ENCODE measurements around the gene PNMA6F.

Gene PNMA6F

GRCh38 chrX:153317306-153317705 is 4.3 kb downstream of the PNMA6F start:
- Histone ChIP-seq H3K4me3 (ENCODE audit: low read depth, low read length, poor library complexity, severe bottlenecking) (no peak overlapping the region), H3K9ac (ENCODE audit: low read length) (no peak overlapping the region), H3K27ac (ENCODE audit: low read depth, low read length, poor library complexity, severe bottlenecking) (no peak overlapping the region), H3K4me1 (ENCODE audit: insufficient read depth, low read length, severe bottlenecking) (no peaks in the 10 kb centered on the region), H3K79me2 (ENCODE audit: insufficient read depth, low read length) (no peaks in the 10 kb centered on the region), H3K4me2 (ENCODE audit: low read length) (no peak overlapping the region), H3K27me3 (ENCODE audit: insufficient read depth, low read length) (no peaks in the 10 kb centered on the region), H2AFZ (ENCODE audit: low read length) (no peak overlapping the region), H3K9me3 (ENCODE audit: low read length) (no peaks in the 10 kb centered on the region), H3K9me2 (ENCODE audit: low read depth, low read length) (no peaks in the 10 kb centered on the region), H3F3A (ENCODE audit: insufficient read depth, low read length) (no peaks in the 10 kb centered on the region), H3K36me3 (ENCODE audit: insufficient read depth, low read length) (no peaks in the 10 kb centered on the region), H4K20me1 (ENCODE audit: insufficient read depth, low read length) (no peaks in the 10 kb centered on the region)
- TF ChIP-seq CTCF (IDR thresholded peaks at IDR 0.05; ENCODE audit: low read length), result no peak
- no peak for TF ChIP-seq EZH2 (IDR thresholded peaks at IDR 0.05; ENCODE audit: borderline replicate concordance, low read length)

DNA sequence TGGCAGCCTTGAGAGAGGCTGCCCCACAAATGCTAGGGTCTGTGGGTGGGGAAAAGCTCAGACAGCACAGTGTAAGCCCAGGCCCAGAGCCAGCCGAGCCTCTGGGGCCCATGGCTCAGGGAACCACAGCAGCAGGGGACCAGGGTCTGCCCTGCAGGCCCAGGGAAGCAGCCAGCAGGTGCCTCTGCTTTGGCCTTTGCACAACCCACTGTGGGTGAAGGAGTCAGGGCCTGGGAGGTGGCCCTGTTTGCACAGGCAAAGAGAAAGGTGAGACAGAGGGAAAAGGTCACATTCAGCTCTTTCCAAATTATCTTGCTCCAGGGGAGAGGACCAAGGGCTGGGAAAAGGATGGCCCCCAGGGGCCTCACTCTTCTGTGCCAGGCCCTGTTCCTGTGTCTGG is 8.7 kb downstream of the PNMA6F start:
- no peaks in the 10 kb centered on the region for H3K9me2 ChIP-seq (ENCODE audit: low read depth, low read length)
- no peaks in the 10 kb centered on the region for H3K4me1 ChIP-seq (ENCODE audit: insufficient read depth, low read length, severe bottlenecking)
- H2AFZ ChIP-seq (ENCODE audit: low read length), result no peak overlapping the region
- no peaks in the 10 kb centered on the region for H3K9me3 ChIP-seq (ENCODE audit: low read length)
- H3K4me2 ChIP-seq (ENCODE audit: low read length), result no peak overlapping the region
- no peaks in the 10 kb centered on the region for H4K20me1 ChIP-seq (ENCODE audit: insufficient read depth, low read length)
- no peak for TF ChIP-seq EZH2 (IDR thresholded peaks at IDR 0.05; ENCODE audit: borderline replicate concordance, low read length)
- no peak for TF ChIP-seq CTCF (IDR thresholded peaks at IDR 0.05; ENCODE audit: low read length)
- no peak overlapping the region for H3K27ac ChIP-seq (ENCODE audit: low read depth, low read length, poor library complexity, severe bottlenecking)
- no peak overlapping the region for H3K9ac ChIP-seq (ENCODE audit: low read length)
- H3K36me3 ChIP-seq (ENCODE audit: insufficient read depth, low read length), result no peaks in the 10 kb centered on the region
- no peaks in the 10 kb centered on the region for H3F3A ChIP-seq (ENCODE audit: insufficient read depth, low read length)
- H3K79me2 ChIP-seq (ENCODE audit: insufficient read depth, low read length), result no peaks in the 10 kb centered on the region
- no peak overlapping the region for H3K4me3 ChIP-seq (ENCODE audit: low read depth, low read length, poor library complexity, severe bottlenecking)
- no peaks in the 10 kb centered on the region for H3K27me3 ChIP-seq (ENCODE audit: insufficient read depth, low read length)

DNA sequence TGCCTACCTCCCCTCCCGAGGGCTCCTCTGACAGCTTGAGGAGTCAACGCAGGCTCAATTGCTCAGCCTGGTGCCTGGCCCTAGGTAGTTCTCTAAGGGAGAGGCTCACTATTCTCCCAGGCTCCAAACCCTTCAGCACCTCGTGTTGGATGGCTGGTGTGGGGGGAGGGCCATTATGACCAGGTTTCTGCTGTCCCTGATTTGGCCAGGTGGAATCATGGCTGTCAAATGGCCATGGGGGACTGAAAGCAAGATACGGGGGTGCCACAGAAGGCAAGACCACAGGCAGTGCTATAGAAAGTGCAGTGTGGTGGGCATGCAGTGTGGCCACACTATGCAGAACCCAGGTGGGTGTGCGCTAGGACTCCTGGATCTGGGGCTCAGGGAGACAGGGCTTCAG is 9.5 kb downstream of the PNMA6F start:
- Histone ChIP-seq H3K4me3 (ENCODE audit: low read depth, low read length, poor library complexity, severe bottlenecking) (no peak overlapping the region), H3K9me3 (ENCODE audit: low read length) (no peaks in the 10 kb centered on the region)
- TF ChIP-seq EZH2 (IDR thresholded peaks at IDR 0.05; ENCODE audit: borderline replicate concordance, low read length) (no peak), CTCF (IDR thresholded peaks at IDR 0.05; ENCODE audit: low read length) (no peak)

More for the DNA sequence above, 9.5 kb downstream of the PNMA6F start:
- H3K27me3 ChIP-seq (ENCODE audit: insufficient read depth, low read length), result no peaks in the 10 kb centered on the region
- H2AFZ ChIP-seq (ENCODE audit: low read length), result no peak overlapping the region
- H3K27ac ChIP-seq (ENCODE audit: low read depth, low read length, poor library complexity, severe bottlenecking), result no peak overlapping the region
- H3K9me2 ChIP-seq (ENCODE audit: low read depth, low read length), result no peaks in the 10 kb centered on the region
- H3K36me3 ChIP-seq (ENCODE audit: insufficient read depth, low read length), result no peaks in the 10 kb centered on the region
- H3K4me1 ChIP-seq (ENCODE audit: insufficient read depth, low read length, severe bottlenecking), result no peaks in the 10 kb centered on the region
- H4K20me1 ChIP-seq (ENCODE audit: insufficient read depth, low read length), result no peaks in the 10 kb centered on the region
- no peaks in the 10 kb centered on the region for H3F3A ChIP-seq (ENCODE audit: insufficient read depth, low read length)
- no peaks in the 10 kb centered on the region for H3K79me2 ChIP-seq (ENCODE audit: insufficient read depth, low read length)
- no peak overlapping the region for H3K4me2 ChIP-seq (ENCODE audit: low read length)
- no peak overlapping the region for H3K9ac ChIP-seq (ENCODE audit: low read length)

Data from OCI-LY1 (cell line).